ENCODE results near the gene SCRT2. TPM values are rescaled to one million over a fixed set of nuclear protein-coding genes. Genes with fewer than 3 reads are reported as not detected.

Gene SCRT2
- total and polyA plus RNA-seq, 2 of the 8 experiments (the other 6 are each of a cell fraction or from before 2014, with no cell fraction given) = 0.12 to 0.34 TPM

- TF ChIP-seq CBX8 (IDR thresholded peaks at IDR 0.05; ENCODE audit: borderline replicate concordance, low read depth, low read length) (no peak), CTBP2 (IDR thresholded peaks at IDR 0.05; ENCODE audit: borderline replicate concordance, insufficient read depth, insufficient read length, low read length) (no peak)
These were observed 10.3 kb downstream of the SCRT2 start (continued) for GRCh38 chr20:665276-665675.
